Choroid plexus epithelial cell (primary cell): ENCODE results near the gene TOP1.

Experiments
- DNase-seq: peaks from one replicate; pipeline ENCODE4 v3.0.0-alpha.2; 2010; ENCODE audit warnings: low read depth
- H3K4me3 ChIP-seq: 2 replicates; pipeline ENCODE4 v1.5.1; 2011; ENCODE audit warnings: low read depth, mild to moderate bottlenecking, control low read depth, low read length, moderate library complexity
- TF ChIP-seq, protein P1 (sequence below): conservative IDR thresholded peaks from 2 replicates; pipeline ENCODE4 v1.5.1; 2011; ENCODE audit warnings: low read depth, mild to moderate bottlenecking, control low read depth, inconsistent platforms, low read length, moderate library complexity

The TOP1 gene

GRCh38 chr20:41140226-41141133, 111.9 kb downstream of the TOP1 start:
- TF ChIP-seq, protein P1, sequence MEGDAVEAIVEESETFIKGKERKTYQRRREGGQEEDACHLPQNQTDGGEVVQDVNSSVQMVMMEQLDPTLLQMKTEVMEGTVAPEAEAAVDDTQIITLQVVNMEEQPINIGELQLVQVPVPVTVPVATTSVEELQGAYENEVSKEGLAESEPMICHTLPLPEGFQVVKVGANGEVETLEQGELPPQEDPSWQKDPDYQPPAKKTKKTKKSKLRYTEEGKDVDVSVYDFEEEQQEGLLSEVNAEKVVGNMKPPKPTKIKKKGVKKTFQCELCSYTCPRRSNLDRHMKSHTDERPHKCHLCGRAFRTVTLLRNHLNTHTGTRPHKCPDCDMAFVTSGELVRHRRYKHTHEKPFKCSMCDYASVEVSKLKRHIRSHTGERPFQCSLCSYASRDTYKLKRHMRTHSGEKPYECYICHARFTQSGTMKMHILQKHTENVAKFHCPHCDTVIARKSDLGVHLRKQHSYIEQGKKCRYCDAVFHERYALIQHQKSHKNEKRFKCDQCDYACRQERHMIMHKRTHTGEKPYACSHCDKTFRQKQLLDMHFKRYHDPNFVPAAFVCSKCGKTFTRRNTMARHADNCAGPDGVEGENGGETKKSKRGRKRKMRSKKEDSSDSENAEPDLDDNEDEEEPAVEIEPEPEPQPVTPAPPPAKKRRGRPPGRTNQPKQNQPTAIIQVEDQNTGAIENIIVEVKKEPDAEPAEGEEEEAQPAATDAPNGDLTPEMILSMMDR, result no peak
- no peak overlapping the region for H3K4me3 ChIP-seq

GRCh38 chr20:41141153-41141815, 112.7 kb downstream of the TOP1 start:
- H3K4me3 ChIP-seq, result no peak overlapping the region
- peak; percentile 71 for DNase-seq
- TF ChIP-seq, protein P1, result no peak

More at GRCh38 chr20:41140226-41141133, 111.9 kb downstream of the TOP1 start:
- no peak for DNase-seq

DNA sequence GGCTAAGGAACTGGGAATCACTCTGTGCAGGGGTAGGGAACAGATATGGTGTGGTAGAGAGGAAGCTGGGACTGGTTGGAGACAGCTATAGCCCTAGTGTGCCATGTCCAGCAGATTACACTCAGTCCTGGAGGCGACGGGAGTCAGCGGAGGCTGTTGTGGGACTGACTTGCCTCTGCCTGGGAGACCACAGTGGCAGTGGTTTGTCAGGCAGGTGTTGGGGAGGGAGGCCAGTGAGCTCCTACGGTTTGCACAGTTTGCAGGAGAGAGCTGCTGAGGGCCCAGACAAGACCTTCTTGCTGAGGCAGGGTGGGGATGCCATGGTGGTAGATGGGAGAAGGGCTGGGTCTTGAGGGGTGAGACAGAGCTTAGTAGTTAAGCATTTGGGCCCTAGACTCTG, 113.6 kb downstream of the TOP1 start:
- no peak for DNase-seq

GRCh38 chr20:41142919-41143318, 114.3 kb downstream of the TOP1 start:
- H3K4me3 ChIP-seq, result no peak overlapping the region
- TF ChIP-seq, protein P1, result no peak
- DNase-seq, result no peak

More for the DNA sequence above, 113.6 kb downstream of the TOP1 start:
- TF ChIP-seq, protein P1, result no peak
- H3K4me3 ChIP-seq, result no peak overlapping the region

DNA sequence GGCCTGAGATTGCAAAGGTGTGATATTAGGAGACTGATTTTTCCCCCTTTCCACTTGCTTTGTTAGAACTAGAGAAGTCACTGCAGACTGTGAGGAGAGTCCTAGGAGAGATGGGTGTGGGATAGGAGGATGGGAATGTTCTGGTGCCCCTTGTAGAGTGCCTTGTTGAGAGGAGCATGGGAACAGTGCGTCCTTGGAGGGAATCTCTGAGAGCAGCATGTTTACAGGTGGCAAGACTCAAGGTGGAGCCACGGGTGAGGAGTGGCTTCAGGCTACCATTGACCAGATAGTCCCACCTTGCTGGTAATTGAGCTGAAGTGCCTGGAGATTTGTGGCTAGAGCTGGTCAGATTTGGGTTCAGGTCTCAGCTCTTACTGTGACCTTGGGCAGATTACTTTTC, 114.7 kb downstream of the TOP1 start:
- TF ChIP-seq, protein P1, result no peak
- DNase-seq, result no peak
- no peak overlapping the region for H3K4me3 ChIP-seq

DNA sequence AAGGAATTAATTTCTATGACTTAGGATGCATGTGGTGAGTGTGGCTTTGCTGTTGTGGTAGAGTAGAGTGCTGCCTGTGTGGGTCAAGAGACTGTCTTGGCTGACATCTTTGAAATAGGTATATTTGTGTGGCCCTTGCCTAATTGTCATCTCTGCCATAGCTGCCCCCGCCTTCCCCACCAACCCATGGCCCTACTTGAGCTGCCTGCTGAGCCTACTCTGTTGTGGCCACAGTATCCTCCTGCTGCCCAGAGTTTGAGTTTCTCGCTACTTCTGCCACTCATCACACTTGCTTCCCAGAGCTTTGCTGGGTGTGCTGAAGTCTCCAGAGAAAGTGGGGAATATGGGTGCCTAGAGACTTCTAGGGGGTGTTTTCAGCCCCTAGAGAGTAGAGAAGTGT, 116.7 kb downstream of the TOP1 start:
- TF ChIP-seq, protein P1, result no peak
- no peak overlapping the region for H3K4me3 ChIP-seq
- no peak for DNase-seq
